HepG2 (cell line): Measurements from ENCODE around the gene MYH9. TPM values are rescaled to one million over a fixed set of nuclear protein-coding genes. Genes with fewer than 3 reads are reported as not detected.

ENCODE experiments used
- ARHGAP35 ChIP-seq: sonication (generic); formaldehyde crosslinking; IDR thresholded peaks from 2 replicates; pipeline ENCODE4 v1.9.0; 2022; ENCODE audit warnings: mild to moderate bottlenecking, inconsistent platforms, moderate library complexity, missing genetic modification reagents, borderline replicate concordance
- HNF1A ChIP-seq, 2 experiments: sonication (generic) in 1 of 2; formaldehyde crosslinking in 1 of 2; IDR thresholded peaks; 2 replicates each; pipeline versions ENCODE4 v1.4.0 to v1.6.1; 2016 to 2020; ENCODE audit warnings: borderline replicate concordance in 1 of 2, low read depth in 1 of 2, mild to moderate bottlenecking in 1 of 2, missing genetic modification reagents in 1 of 2
- HOXA5 ChIP-seq: sonication (generic); formaldehyde crosslinking; IDR thresholded peaks from 2 replicates; pipeline ENCODE4 v1.4.0; 2020; ENCODE audit warnings: missing genetic modification reagents
- KAT2B ChIP-seq: fragments of 150-350 bp; IDR thresholded peaks from 2 replicates; pipeline ENCODE4 v1.6.1; 2014; ENCODE audit warnings: low read depth, low read length, borderline replicate concordance
- KLF16 ChIP-seq, 2 experiments: sonication (generic) in 1 of 2; formaldehyde crosslinking in 1 of 2; IDR thresholded peaks; 2 replicates each; pipeline versions ENCODE4 v1.6.1 to v1.8.0; 2016 to 2023; ENCODE audit warnings: missing genetic modification reagents in 2 of 2, missing compliant biosample characterization in 1 of 2
- MTA1 ChIP-seq: sonication (generic); formaldehyde crosslinking; IDR thresholded peaks from 2 replicates; pipeline ENCODE4 v1.4.0; 2020; ENCODE audit warnings: missing genetic modification reagents, mild to moderate bottlenecking, borderline replicate concordance
- NFIC ChIP-seq: IDR thresholded peaks from 2 replicates; pipeline ENCODE4 v1.6.1; 2012; ENCODE audit warnings: mild to moderate bottlenecking, low read length, inconsistent platforms
- NR2F1 ChIP-seq, 2 experiments: fragments of 450-650 bp in 1 of 2; formaldehyde crosslinking in 1 of 2; IDR thresholded peaks; 2 replicates each; pipeline versions ENCODE4 v1.5.0 to v1.6.1; 2016 to 2020; ENCODE audit warnings: mild to moderate bottlenecking in 1 of 2, missing compliant biosample characterization in 1 of 2, missing genetic modification reagents in 1 of 2, moderate library complexity in 1 of 2
- NRL ChIP-seq: sonication (generic); formaldehyde crosslinking; IDR thresholded peaks from 2 replicates; pipeline ENCODE4 v1.5.0; 2020; ENCODE audit warnings: missing genetic modification reagents, mild to moderate bottlenecking, moderate library complexity, borderline replicate concordance
- REST ChIP-seq, 2 experiments: IDR thresholded peaks; 2 replicates each; pipeline ENCODE4 v1.6.1; 2011 to 2012; ENCODE audit warnings: low read length in 2 of 2, borderline replicate concordance in 1 of 2, low read depth in 1 of 2, mild to moderate bottlenecking in 1 of 2, moderate library complexity in 1 of 2
- U2AF2 ChIP-seq: fragments of 200-400 bp; formaldehyde crosslinking; IDR thresholded peaks from 2 replicates; pipeline ENCODE4 v1.6.1; 2017; ENCODE audit warnings: low read depth, mild to moderate bottlenecking, low read length
- ZNF20 ChIP-seq: sonication (generic); formaldehyde crosslinking; IDR thresholded peaks from 2 replicates; pipeline ENCODE4 v1.4.0; 2020; ENCODE audit warnings: mild to moderate bottlenecking, moderate library complexity, missing genetic modification reagents
- ZNF30 ChIP-seq: sonication (generic); formaldehyde crosslinking; IDR thresholded peaks from 2 replicates; pipeline ENCODE4 v1.5.0; 2020; ENCODE audit warnings: mild to moderate bottlenecking, missing genetic modification reagents
- ZNF644 ChIP-seq: IDR thresholded peaks from 2 replicates; pipeline ENCODE4 v1.6.1; 2016; ENCODE audit warnings: low read depth
- ZNF710 ChIP-seq: sonication (generic); formaldehyde crosslinking; IDR thresholded peaks from 2 replicates; pipeline ENCODE4 v1.5.0; 2020; ENCODE audit warnings: mild to moderate bottlenecking, missing genetic modification reagents, borderline replicate concordance
- polyA plus RNA-seq, 8 experiments: library from polyadenylated mRNA; depleted of rRNA in 3 of 8; stranded (reverse) in 7 of 8; unstranded in 1 of 8; fragments of >200 nt; fragmentation: Illumina TruSeq in 4 of 8; extraction: Trizol in 4 of 8; gene quantifications; 2 replicates each; pipeline versions ENCODE4 v1.2.1 to v1.2.3, GENCODE V29; 2011 to 2016; ENCODE audit warnings: low read depth in 4 of 8, missing spikeins in 1 of 8, mixed read lengths in 1 of 8; ENCODE audit not compliant: insufficient read depth in 1 of 8
- total RNA-seq, 5 experiments: library from RNA; depleted of rRNA; stranded (reverse); fragments of >200 nt; fragmentation: Illumina TruSeq; extraction: Trizol; gene quantifications; 2 replicates each; pipeline ENCODE4 v1.2.3, GENCODE V29; 2016; ENCODE audit warnings: low read depth in 1 of 5
- TF ChIP-seq, protein P1 (sequence below): sonication (generic); formaldehyde crosslinking; IDR thresholded peaks from 2 replicates; pipeline ENCODE4 v1.5.0; 2020; ENCODE audit warnings: mild to moderate bottlenecking, missing genetic modification reagents, moderate library complexity

MYH9 gene
- total and polyA plus RNA-seq, 2 of the 13 experiments (the other 11 are each of a cell fraction or from before 2014, with no cell fraction given): 50.7 to 98.5 TPM

GRCh38 chr22:36352803-36353507 is 34.8 kb downstream of the MYH9 start (continued):
- TF ChIP-seq HNF1A (IDR thresholded peaks at IDR 0.05; ENCODE audit: low read depth) (no peak), HNF1A (CRISPR knock-in tag; IDR thresholded peaks at IDR 0.05; ENCODE audit: borderline replicate concordance) (peak; percentile 49; the same call in 1 of the 2 replicates), NRL (CRISPR knock-in tag) (no peak; the same call in 1 of the 2 replicates), KAT2B (no peak), ZNF710 (CRISPR knock-in tag) (peak; percentile 27; the same call in 1 of the 2 replicates), ARHGAP35 (CRISPR knock-in tag) (no peak), NFIC (no peak), U2AF2 (no peak), NR2F1 (CRISPR knock-in tag; IDR thresholded peaks at IDR 0.05) (peak in 1 of 2 experiments; percentile 59; a peak in 2 of 4 replicates), REST (IDR thresholded peaks at IDR 0.05; ENCODE audit: borderline replicate concordance in 1 of 2, low read depth in 1 of 2, low read length in 2 of 2) (no peak), ZNF644 (CRISPR knock-in tag) (no peak), ZNF20 (CRISPR knock-in tag) (no peak), HOXA5 (CRISPR knock-in tag) (no peak; the same call in 1 of the 2 replicates), KLF16 (CRISPR knock-in tag; IDR thresholded peaks at IDR 0.05) (no peak; a peak in 1 of 4 replicates), ZNF30 (no peak), MTA1 (CRISPR knock-in tag) (peak; percentile 59; the same call in 1 of the 2 replicates)
- TF ChIP-seq, protein P1, sequence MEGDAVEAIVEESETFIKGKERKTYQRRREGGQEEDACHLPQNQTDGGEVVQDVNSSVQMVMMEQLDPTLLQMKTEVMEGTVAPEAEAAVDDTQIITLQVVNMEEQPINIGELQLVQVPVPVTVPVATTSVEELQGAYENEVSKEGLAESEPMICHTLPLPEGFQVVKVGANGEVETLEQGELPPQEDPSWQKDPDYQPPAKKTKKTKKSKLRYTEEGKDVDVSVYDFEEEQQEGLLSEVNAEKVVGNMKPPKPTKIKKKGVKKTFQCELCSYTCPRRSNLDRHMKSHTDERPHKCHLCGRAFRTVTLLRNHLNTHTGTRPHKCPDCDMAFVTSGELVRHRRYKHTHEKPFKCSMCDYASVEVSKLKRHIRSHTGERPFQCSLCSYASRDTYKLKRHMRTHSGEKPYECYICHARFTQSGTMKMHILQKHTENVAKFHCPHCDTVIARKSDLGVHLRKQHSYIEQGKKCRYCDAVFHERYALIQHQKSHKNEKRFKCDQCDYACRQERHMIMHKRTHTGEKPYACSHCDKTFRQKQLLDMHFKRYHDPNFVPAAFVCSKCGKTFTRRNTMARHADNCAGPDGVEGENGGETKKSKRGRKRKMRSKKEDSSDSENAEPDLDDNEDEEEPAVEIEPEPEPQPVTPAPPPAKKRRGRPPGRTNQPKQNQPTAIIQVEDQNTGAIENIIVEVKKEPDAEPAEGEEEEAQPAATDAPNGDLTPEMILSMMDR (CRISPR knock-in tag): peak; percentile 36
